COLO668 (cell line): ENCODE measurements around the gene HS3ST2.
"Not testable (repeated sequence)": the region's sequence is repeated elsewhere in the genome, so short reads cannot be mapped to it uniquely, and the experiment has no call there.

Experiments used
- DNase-seq: peaks from one replicate; lab custom pipeline; 2025; ENCODE audit not compliant: unreplicated experiment; lab: John Stamatoyannopoulos, UW

The HS3ST2 gene

GRCh38 chr16:22813223-22813947 lies 577 bp upstream of the HS3ST2 start:
- peak; percentile 53 for DNase-seq

GRCh38 chr16:22814711-22815105 lies 746 bp downstream of the HS3ST2 start:
- peak; percentile 39 for DNase-seq

GRCh38 chr16:22815863-22816262 lies 1.9 kb downstream of the HS3ST2 start:
- DNase-seq = no peak

- peak; percentile 58 for DNase-seq
Observed at GRCh38 chr16:22816475-22816874, 2.5 kb downstream of the HS3ST2 start.

- not testable (repeated sequence) for DNase-seq
Observed at GRCh38 chr16:22818736-22819135, 4.8 kb downstream of the HS3ST2 start.

- no peak for DNase-seq
Observed at GRCh38 chr16:22838681-22839080, 24.7 kb downstream of the HS3ST2 start.

GRCh38 chr16:22842031-22842430 lies 28.1 kb downstream of the HS3ST2 start:
- DNase-seq = not testable (repeated sequence)

- DNase-seq = no peak
Observed at GRCh38 chr16:22843122-22843521, 29.2 kb downstream of the HS3ST2 start.

- no peak for DNase-seq
Observed at GRCh38 chr16:22843856-22844255, 29.9 kb downstream of the HS3ST2 start.

GRCh38 chr16:22844416-22844815 lies 30.5 kb downstream of the HS3ST2 start:
- no peak for DNase-seq

- no peak for DNase-seq
Observed at GRCh38 chr16:22847100-22847499, 33.1 kb downstream of the HS3ST2 start.

GRCh38 chr16:22847690-22848089 lies 33.7 kb downstream of the HS3ST2 start:
- no peak for DNase-seq

- no peak for DNase-seq
Observed at GRCh38 chr16:22848451-22848850, 34.5 kb downstream of the HS3ST2 start.

- DNase-seq = no peak
Observed at GRCh38 chr16:22849517-22849916, 35.6 kb downstream of the HS3ST2 start.

GRCh38 chr16:22855231-22855630 lies 41.3 kb downstream of the HS3ST2 start:
- DNase-seq = no peak

- DNase-seq = no peak
Observed at GRCh38 chr16:22857296-22858025, 43.5 kb downstream of the HS3ST2 start.

GRCh38 chr16:22859925-22860324 lies 46.0 kb downstream of the HS3ST2 start:
- DNase-seq = no peak

- no peak for DNase-seq
Observed at GRCh38 chr16:22861580-22861979, 47.6 kb downstream of the HS3ST2 start.

GRCh38 chr16:22862046-22862445 lies 48.1 kb downstream of the HS3ST2 start:
- no peak for DNase-seq

GRCh38 chr16:22864375-22864774 lies 50.4 kb downstream of the HS3ST2 start:
- DNase-seq = no peak

GRCh38 chr16:22868593-22869224 lies 54.7 kb downstream of the HS3ST2 start:
- DNase-seq = no peak

- DNase-seq = no peak
Observed at GRCh38 chr16:22871861-22872260, 57.9 kb downstream of the HS3ST2 start.
